H1 (cell line): ENCODE data around the gene MYO1D. TPM values are rescaled to one million over a fixed set of nuclear protein-coding genes. Genes with fewer than 3 reads are reported as not detected.

Experiments used
- CTCF ChIA-PET: fragments of 300-600 bp; sonication (Branson Sonifier 250); formaldehyde crosslinking; loops from one replicate; lab custom pipeline; 2021; ENCODE audit not compliant: partially characterized antibody; lab: Charles Lee
- POLR2A ChIA-PET: fragments of 300-600 bp; sonication (Branson Sonifier 250); formaldehyde crosslinking; loops from one replicate; lab custom pipeline; 2021; ENCODE audit warnings: inconsistent platforms; ENCODE audit not compliant: partially characterized antibody; lab: Charles Lee
- DNase-seq, 2 experiments: peaks; one replicate each; pipeline versions ENCODE4 v3.0.0 to v3.0.0-alpha.2; 2010 to 2022; ENCODE audit warnings: low spot score in 2 of 2, low read depth in 1 of 2, mixed read lengths in 1 of 2
- FAIRE-seq: peaks from 2 replicates; lab custom pipeline; 2011; peaks lifted over from hg19 to GRCh38; lab: Jason Lieb, UNC
- H2AFZ ChIP-seq: 2 replicates; pipeline ENCODE4 v1.8.1; 2012; ENCODE audit warnings: low read length, inconsistent platforms
- H2AK5ac ChIP-seq: 2 replicates; pipeline ENCODE4 v1.6.1; 2013; ENCODE audit warnings: low read depth, low read length
- H2BK120ac ChIP-seq: replicated peaks from 2 replicates; pipeline ENCODE3; 2013; ENCODE audit warnings: low read depth, low read length, inconsistent platforms
- H2BK12ac ChIP-seq: 2 replicates; pipeline ENCODE4 v1.6.1; 2013; ENCODE audit warnings: low read depth, low read length
- H2BK15ac ChIP-seq: 2 replicates; pipeline ENCODE4 v1.6.1; 2013; ENCODE audit warnings: low read length
- H2BK20ac ChIP-seq: 2 replicates; pipeline ENCODE4 v1.6.1; 2013; ENCODE audit warnings: low read length
- H2BK5ac ChIP-seq: 2 replicates; pipeline ENCODE4 v1.6.1; 2013; ENCODE audit warnings: low read depth, low read length
- H3K14ac ChIP-seq: 2 replicates; pipeline ENCODE4 v1.6.1; 2013; ENCODE audit warnings: inconsistent platforms; ENCODE audit not compliant: insufficient read length
- H3K18ac ChIP-seq: 2 replicates; pipeline ENCODE4 v1.6.1; 2013; ENCODE audit warnings: low read length; ENCODE audit errors: extremely low read depth
- H3K23ac ChIP-seq: 2 replicates; pipeline ENCODE4 v1.6.1; 2013; ENCODE audit warnings: inconsistent platforms; ENCODE audit not compliant: insufficient read length
- H3K23me2 ChIP-seq: 2 replicates; pipeline ENCODE4 v1.6.1; 2013; ENCODE audit warnings: low read depth, low read length
- H3K27ac ChIP-seq: 2 replicates; pipeline ENCODE4 v1.6.1; 2011; ENCODE audit warnings: low read depth, low read length, inconsistent platforms
- H3K27me3 ChIP-seq, 4 experiments: replicated peaks in 1 of 4; 1 replicate in 1 of 4; 2 replicates in 3 of 4; pipeline versions ENCODE4 v1.6.1 to v1.8.1; 2011 to 2013; ENCODE audit warnings: low read length in 3 of 4, mild to moderate bottlenecking in 3 of 4, inconsistent platforms in 2 of 4, mixed read lengths in 2 of 4, moderate library complexity in 1 of 4; ENCODE audit not compliant: control insufficient read depth in 3 of 4, insufficient read depth in 3 of 4; ENCODE audit errors: extremely low read depth in 1 of 4
- H3K36me3 ChIP-seq, 4 experiments: 2 replicates each; pipeline versions ENCODE4 v1.6.1 to v1.8.1; 2011 to 2013; ENCODE audit warnings: mild to moderate bottlenecking in 4 of 4, low read length in 3 of 4, moderate library complexity in 2 of 4, control low read depth in 1 of 4, inconsistent platforms in 1 of 4; ENCODE audit not compliant: insufficient read depth in 4 of 4, control insufficient read depth in 2 of 4
- H3K4ac ChIP-seq: replicated peaks from 2 replicates; pipeline ENCODE3; 2013; ENCODE audit warnings: low read length, low read depth, mixed read lengths, inconsistent platforms; ENCODE audit not compliant: insufficient read length
- H3K4me1 ChIP-seq, 4 experiments: replicated peaks in 1 of 4; 1 replicate in 1 of 4; 2 replicates in 3 of 4; pipeline versions ENCODE4 v1.6.1 to v1.8.1; 2011 to 2013; ENCODE audit warnings: low read length in 3 of 4, inconsistent platforms in 2 of 4, mixed read lengths in 1 of 4; ENCODE audit not compliant: insufficient read depth in 4 of 4, control insufficient read depth in 3 of 4
- H3K4me2 ChIP-seq, 2 experiments: 2 replicates each; pipeline versions ENCODE4 v1.6.1 to v1.8.1; 2011 to 2013; ENCODE audit warnings: low read depth in 2 of 2, low read length in 2 of 2, control low read depth in 1 of 2, inconsistent platforms in 1 of 2, mild to moderate bottlenecking in 1 of 2; ENCODE audit not compliant: insufficient read depth in 1 of 2
- H3K4me3 ChIP-seq, 4 experiments: fragments of 200-600, 300-600 bp in 1 of 4; sonication (generic), shearing (Covaris generic), sonication (Bioruptor Twin) in 1 of 4; 2 replicates each; pipeline versions ENCODE4 v1.5.1 to v1.8.1; 2011 to 2016; ENCODE audit warnings: low read length in 4 of 4, low read depth in 3 of 4, control low read depth in 2 of 4, inconsistent platforms in 2 of 4, mild to moderate bottlenecking in 2 of 4, mixed read lengths in 1 of 4, moderate library complexity in 1 of 4; ENCODE audit not compliant: insufficient read depth in 2 of 4; ENCODE audit errors: extremely low read depth in 1 of 4
- H3K56ac ChIP-seq: replicated peaks from 2 replicates; pipeline ENCODE3; 2013; ENCODE audit warnings: low read depth, mild to moderate bottlenecking, mixed read lengths, low read length, inconsistent platforms; ENCODE audit not compliant: insufficient read length
- H3K79me1 ChIP-seq: 2 replicates; pipeline ENCODE4 v1.6.1; 2013; ENCODE audit warnings: low read depth, low read length, control low read depth
- H3K79me2 ChIP-seq, 2 experiments: 2 replicates each; pipeline versions ENCODE4 v1.6.1 to v1.8.1; 2012 to 2013; ENCODE audit warnings: low read length in 2 of 2, mild to moderate bottlenecking in 2 of 2, inconsistent platforms in 1 of 2; ENCODE audit not compliant: insufficient read depth in 2 of 2, control insufficient read depth in 1 of 2
- H3K9ac ChIP-seq, 4 experiments: replicated peaks in 1 of 4; 1 replicate in 1 of 4; 2 replicates in 3 of 4; pipeline versions ENCODE4 v1.6.1 to v1.8.1; 2011 to 2013; ENCODE audit warnings: low read depth in 3 of 4, low read length in 3 of 4, control low read depth in 2 of 4, mild to moderate bottlenecking in 2 of 4, moderate library complexity in 2 of 4, inconsistent platforms in 1 of 4; ENCODE audit errors: extremely low read depth in 1 of 4
- H3K9me3 ChIP-seq, 2 experiments: 2 replicates each; pipeline versions ENCODE4 v1.6.1 to v1.8.1; 2012 to 2013; ENCODE audit warnings: mild to moderate bottlenecking in 2 of 2, moderate library complexity in 2 of 2, control low read depth in 1 of 2, inconsistent platforms in 1 of 2, low read depth in 1 of 2, low read length in 1 of 2, mixed read lengths in 1 of 2; ENCODE audit not compliant: insufficient read depth in 2 of 2
- H4K20me1 ChIP-seq, 2 experiments: replicated peaks in 1 of 2; 2 replicates each; pipeline versions ENCODE3 to v1.8.1; 2011 to 2013; ENCODE audit warnings: inconsistent platforms in 2 of 2, low read length in 2 of 2, mild to moderate bottlenecking in 1 of 2; ENCODE audit not compliant: insufficient read depth in 2 of 2, control insufficient read depth in 1 of 2
- H4K5ac ChIP-seq: 2 replicates; pipeline ENCODE4 v1.6.1; 2013; ENCODE audit warnings: low read length, low read depth, mixed read lengths, inconsistent platforms; ENCODE audit not compliant: insufficient read length
- H4K8ac ChIP-seq: 2 replicates; pipeline ENCODE4 v1.8.0; 2013; ENCODE audit warnings: mild to moderate bottlenecking, moderate library complexity, low read length, inconsistent platforms; ENCODE audit not compliant: insufficient read depth; ENCODE audit errors: extremely low read depth
- H4K91ac ChIP-seq: replicated peaks from 2 replicates; pipeline ENCODE3; 2013; ENCODE audit warnings: low read length, mixed read lengths, inconsistent platforms; ENCODE audit not compliant: insufficient read length
- CBX8 ChIP-seq: fragments of 300-800, 300-1000 bp; sonication (generic); IDR thresholded peaks from 2 replicates; pipeline ENCODE4 v1.7.1; 2016; ENCODE audit warnings: low read depth, low read length, borderline replicate concordance
- FOSL1 ChIP-seq: IDR thresholded peaks from 2 replicates; pipeline ENCODE4 v1.6.1; 2011; ENCODE audit warnings: mild to moderate bottlenecking, low read depth, low read length, moderate library complexity; ENCODE audit not compliant: insufficient read depth
- HDAC6 ChIP-seq: IDR thresholded peaks from one replicate; pipeline ENCODE4 v1.7.1; 2012; ENCODE audit warnings: low read depth, mild to moderate bottlenecking, inconsistent platforms, low read length, moderate library complexity
- KDM1A ChIP-seq: fragments of 200-600, 300-600 bp; sonication (generic); IDR thresholded peaks from 2 replicates; pipeline ENCODE4 v1.7.1; 2016; ENCODE audit warnings: mild to moderate bottlenecking, low read length, borderline replicate concordance
- POLR2AphosphoS5 ChIP-seq: IDR thresholded peaks from 2 replicates; pipeline ENCODE4 v1.6.1; 2011; ENCODE audit warnings: low read depth, low read length
- SAP30 ChIP-seq: fragments of 300-600 bp; sonication (generic); IDR thresholded peaks from 2 replicates; pipeline ENCODE4 v1.7.1; 2012; ENCODE audit warnings: low read length, moderate library complexity, mild to moderate bottlenecking, inconsistent platforms; ENCODE audit not compliant: insufficient read depth, insufficient replicate concordance
- SP4 ChIP-seq: IDR thresholded peaks from 2 replicates; pipeline ENCODE4 v1.6.1; 2012; ENCODE audit warnings: low read length, inconsistent platforms
- TAF7 ChIP-seq: optimal IDR thresholded peaks from 2 replicates; pipeline ENCODE3; 2011; ENCODE audit warnings: low read depth, mild to moderate bottlenecking, inconsistent platforms, low read length, moderate library complexity, borderline replicate concordance
- WGBS, 2 experiments: shearing (Covaris generic) in 1 of 2; methylation state at CpG; one replicate each; pipeline versions ENCODE4 v1.1.6 to v1.1.7; 2013 to 2015; ENCODE audit warnings: low lambda C conversion rate in 2 of 2, mixed read lengths in 2 of 2, inconsistent platforms in 1 of 2, low coverage in 1 of 2, missing lambda C conversion rate in 1 of 2; ENCODE audit not compliant: insufficient replicate concordance in 2 of 2, insufficient coverage in 1 of 2, insufficient read length in 1 of 2; ENCODE audit errors: extremely low coverage in 1 of 2, missing lambda C conversion rate in 1 of 2; 5-methylcytosine and 5-hydroxymethylcytosine counted together
- polyA plus RNA-seq, 7 experiments: library from polyadenylated mRNA; depleted of rRNA in 3 of 7; stranded (reverse) in 5 of 7; unstranded in 2 of 7; fragments of >200 nt in 5 of 7; fragments of 200-250 nt in 2 of 7; gene quantifications; 1 replicate in 5 of 7; 2 replicates in 1 of 7; 4 replicates in 1 of 7; pipeline versions ENCODE4 v1.2.1 to v1.2.3, GENCODE V29; 2011 to 2013; ENCODE audit warnings: missing spikeins in 2 of 7, mixed read lengths in 2 of 7
- total RNA-seq: library from RNA; stranded (reverse); fragmentation: NEBNext Ultra II Directional; extraction: Animal tissue kit (Norgen Biotek cat#: 25700); gene quantifications from 2 replicates; pipeline ENCODE4 v1.2.1, GENCODE V29; 2021
- TF ChIP-seq, protein P1 (sequence below): IDR thresholded peaks from 2 replicates; pipeline ENCODE4 v1.6.1; 2012; ENCODE audit warnings: low read length, inconsistent platforms
- TF ChIP-seq, protein P2 (sequence below), 3 experiments: IDR thresholded peaks; 1 replicate in 2 of 3; 2 replicates in 1 of 3; pipeline versions ENCODE4 v1.5.1 to v1.6.1; 2011; ENCODE audit warnings: low read length in 3 of 3, mild to moderate bottlenecking in 3 of 3, inconsistent platforms in 2 of 3, low read depth in 1 of 3, moderate library complexity in 1 of 3; ENCODE audit not compliant: insufficient read depth in 1 of 3; ENCODE audit errors: control extremely low read depth in 1 of 3

MYO1D gene
- total and polyA plus RNA-seq, 2 of the 8 experiments (the other 6 are each of a cell fraction or from before 2014, with no cell fraction given): 6.5 to 25.4 TPM

DNA sequence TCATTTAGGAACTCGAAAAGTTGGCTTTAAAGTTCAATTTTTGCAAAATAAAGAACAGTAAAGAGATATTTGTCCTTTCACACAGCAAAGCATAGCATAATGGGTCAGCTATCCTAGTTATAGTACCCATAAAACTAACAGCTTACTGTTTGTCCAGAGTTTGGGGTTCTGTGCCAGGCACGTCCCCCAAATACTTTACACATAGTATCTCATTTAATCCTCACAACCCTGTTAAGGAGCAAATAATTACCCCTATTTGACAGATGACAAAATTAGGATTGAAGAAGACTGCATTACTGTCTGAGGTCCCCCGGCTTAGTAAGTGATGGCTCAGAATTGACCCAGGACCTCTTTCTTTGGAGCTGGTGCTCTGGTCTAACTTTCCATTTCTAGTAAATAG lies 52.6 kb downstream of the MYO1D start:
- Histone ChIP-seq H4K91ac (no peak overlapping the region), H2AFZ (no peak overlapping the region), H3K14ac (no peak overlapping the region), H4K5ac (no peak overlapping the region), H3K56ac (no peak overlapping the region), H3K36me3 (no peaks in the 10 kb centered on the region), H4K20me1 (no peaks in the 10 kb centered on the region), H2BK120ac (no peak overlapping the region), H3K27me3 (no peaks in the 10 kb centered on the region), H3K79me1 (no peaks in the 10 kb centered on the region; the same call in 1 of the 2 replicates), H3K4me1 (no peaks in the 10 kb centered on the region), H3K18ac (no peak overlapping the region), H3K9me3 (no peaks in the 10 kb centered on the region), H2BK12ac (no peak overlapping the region), H3K4ac (no peak overlapping the region), H3K27ac (no peak overlapping the region), H2BK5ac (no peak overlapping the region), H3K9ac (no peak overlapping the region), H3K79me2 (no peaks in the 10 kb centered on the region), H3K4me2 (no peak overlapping the region), H3K4me3 (no peak overlapping the region), H3K23ac (no peak overlapping the region), H2AK5ac (no peak overlapping the region), H4K8ac (no peak overlapping the region), H2BK15ac (no peak overlapping the region), H3K23me2 (no peaks in the 10 kb centered on the region), H2BK20ac (no peak overlapping the region)
- FAIRE-seq: no peak
- ChIA-PET POLR2A (no interaction called here), CTCF (interaction anchor here (1.5 to 1.9 kb wide), 2 partner anchors 17 to 42 kb away, joined by 3 to 6 read pairs; no protein-coding TSS in a partner anchor)
- WGBS, 2 experiments: 80% methylated on average over 3 of the region's 3 CpGs; no CpG with 5 or more reads in 1 of the 2 experiments
- DNase-seq: no peak
- no peak for TF ChIP-seq HDAC6
- no peak for TF ChIP-seq FOSL1
- no peak for TF ChIP-seq CBX8
- TF ChIP-seq, protein P1, sequence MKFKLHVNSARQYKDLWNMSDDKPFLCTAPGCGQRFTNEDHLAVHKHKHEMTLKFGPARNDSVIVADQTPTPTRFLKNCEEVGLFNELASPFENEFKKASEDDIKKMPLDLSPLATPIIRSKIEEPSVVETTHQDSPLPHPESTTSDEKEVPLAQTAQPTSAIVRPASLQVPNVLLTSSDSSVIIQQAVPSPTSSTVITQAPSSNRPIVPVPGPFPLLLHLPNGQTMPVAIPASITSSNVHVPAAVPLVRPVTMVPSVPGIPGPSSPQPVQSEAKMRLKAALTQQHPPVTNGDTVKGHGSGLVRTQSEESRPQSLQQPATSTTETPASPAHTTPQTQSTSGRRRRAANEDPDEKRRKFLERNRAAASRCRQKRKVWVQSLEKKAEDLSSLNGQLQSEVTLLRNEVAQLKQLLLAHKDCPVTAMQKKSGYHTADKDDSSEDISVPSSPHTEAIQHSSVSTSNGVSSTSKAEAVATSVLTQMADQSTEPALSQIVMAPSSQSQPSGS: no peak
- TF ChIP-seq KDM1A: no peak
- TF ChIP-seq, protein P2, sequence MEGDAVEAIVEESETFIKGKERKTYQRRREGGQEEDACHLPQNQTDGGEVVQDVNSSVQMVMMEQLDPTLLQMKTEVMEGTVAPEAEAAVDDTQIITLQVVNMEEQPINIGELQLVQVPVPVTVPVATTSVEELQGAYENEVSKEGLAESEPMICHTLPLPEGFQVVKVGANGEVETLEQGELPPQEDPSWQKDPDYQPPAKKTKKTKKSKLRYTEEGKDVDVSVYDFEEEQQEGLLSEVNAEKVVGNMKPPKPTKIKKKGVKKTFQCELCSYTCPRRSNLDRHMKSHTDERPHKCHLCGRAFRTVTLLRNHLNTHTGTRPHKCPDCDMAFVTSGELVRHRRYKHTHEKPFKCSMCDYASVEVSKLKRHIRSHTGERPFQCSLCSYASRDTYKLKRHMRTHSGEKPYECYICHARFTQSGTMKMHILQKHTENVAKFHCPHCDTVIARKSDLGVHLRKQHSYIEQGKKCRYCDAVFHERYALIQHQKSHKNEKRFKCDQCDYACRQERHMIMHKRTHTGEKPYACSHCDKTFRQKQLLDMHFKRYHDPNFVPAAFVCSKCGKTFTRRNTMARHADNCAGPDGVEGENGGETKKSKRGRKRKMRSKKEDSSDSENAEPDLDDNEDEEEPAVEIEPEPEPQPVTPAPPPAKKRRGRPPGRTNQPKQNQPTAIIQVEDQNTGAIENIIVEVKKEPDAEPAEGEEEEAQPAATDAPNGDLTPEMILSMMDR (IDR thresholded peaks at IDR 0.05; ENCODE audit: control extremely low read depth in 1 of 3, insufficient read depth in 1 of 3, low read depth in 1 of 3, low read length in 3 of 3): no peak
- TF ChIP-seq SAP30: no peak
- TF ChIP-seq SP4: no peak
- no peak for TF ChIP-seq POLR2AphosphoS5
- no peak for TF ChIP-seq TAF7
